ENCODE results near the gene SLC46A2.

The SLC46A2 gene

DNA sequence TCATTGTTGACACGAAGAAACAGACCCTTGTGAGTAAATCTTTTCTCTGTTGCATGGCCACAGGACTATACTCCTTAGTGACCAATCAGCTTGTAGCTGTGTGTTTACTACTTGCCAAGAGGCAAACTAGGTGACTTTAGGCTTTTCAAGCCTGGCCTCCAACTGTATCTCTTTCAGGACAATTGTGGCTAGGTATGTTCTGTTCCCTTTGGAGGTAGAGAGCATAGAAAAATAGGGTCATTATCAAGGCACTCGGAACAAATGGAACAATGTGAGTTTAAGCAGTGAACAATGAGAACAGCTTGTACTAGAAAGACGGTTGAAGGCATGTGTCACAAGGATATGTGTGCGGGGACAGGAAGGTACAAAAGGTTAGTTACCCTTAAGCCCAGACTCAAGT is 48.1 kb downstream of the SLC46A2 start:
- H3K9ac ChIP-seq (ENCODE audit: low read length): no peak overlapping the region
- no peaks in the 10 kb centered on the region for H3K9me3 ChIP-seq (ENCODE audit: control insufficient read depth, low read length)
- DNase-seq (ENCODE audit: low read depth): no peak
- H3K4me1 ChIP-seq (ENCODE audit: control insufficient read depth, insufficient read depth, low read length): peaks cover 3% of the 10 kb centered on the region
- H3K36me3 ChIP-seq (ENCODE audit: control insufficient read depth, insufficient read depth, low read length, severe bottlenecking): peaks cover 15% of the 10 kb centered on the region
- H3K4me3 ChIP-seq (ENCODE audit: low read length): no peak overlapping the region
- H3K27me3 ChIP-seq (replicated peaks; ENCODE audit: control insufficient read depth, insufficient read depth, low read length): no peaks in the 10 kb centered on the region

GRCh38 chr9:112841261-112841660 is 49.4 kb downstream of the SLC46A2 start:
- DNase-seq (ENCODE audit: low read depth): no peak
- H3K4me3 ChIP-seq (ENCODE audit: low read length): no peak overlapping the region
- H3K36me3 ChIP-seq (ENCODE audit: control insufficient read depth, insufficient read depth, low read length, severe bottlenecking): peaks cover 15% of the 10 kb centered on the region
- no peaks in the 10 kb centered on the region for H3K9me3 ChIP-seq (ENCODE audit: control insufficient read depth, low read length)
- no peak overlapping the region for H3K9ac ChIP-seq (ENCODE audit: low read length)
- H3K4me1 ChIP-seq (ENCODE audit: control insufficient read depth, insufficient read depth, low read length): peaks cover 3% of the 10 kb centered on the region
- H3K27me3 ChIP-seq (replicated peaks; ENCODE audit: control insufficient read depth, insufficient read depth, low read length): no peaks in the 10 kb centered on the region

DNA sequence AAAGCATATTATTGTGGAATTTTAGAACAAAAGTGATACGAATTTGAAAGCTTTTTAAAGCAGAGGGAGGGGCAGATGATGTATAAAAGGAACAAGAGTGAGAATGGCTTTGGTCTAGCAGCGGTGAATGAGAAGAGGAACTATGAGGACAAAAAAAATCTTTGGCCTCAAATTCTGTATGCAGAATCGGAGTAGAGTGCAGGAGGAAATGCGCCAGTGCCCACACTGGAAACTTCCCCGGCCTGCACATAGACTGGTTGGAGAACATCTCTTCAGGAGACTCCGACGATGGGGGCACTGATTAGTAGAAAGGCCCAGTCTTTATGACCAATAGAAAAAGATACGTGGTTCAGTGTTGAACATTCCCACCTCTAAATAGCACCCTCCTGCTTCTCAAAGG is 51.3 kb downstream of the SLC46A2 start:
- Histone ChIP-seq H3K36me3 (ENCODE audit: control insufficient read depth, insufficient read depth, low read length, severe bottlenecking) (peaks cover 15% of the 10 kb centered on the region), H3K4me3 (ENCODE audit: low read length) (no peak overlapping the region), H3K27me3 (replicated peaks; ENCODE audit: control insufficient read depth, insufficient read depth, low read length) (no peaks in the 10 kb centered on the region), H3K9me3 (ENCODE audit: control insufficient read depth, low read length) (no peaks in the 10 kb centered on the region), H3K4me1 (ENCODE audit: control insufficient read depth, insufficient read depth, low read length) (no peaks in the 10 kb centered on the region), H3K9ac (ENCODE audit: low read length) (no peak overlapping the region)
- no peak for DNase-seq (ENCODE audit: low read depth)

- Histone ChIP-seq H3K4me3 (ENCODE audit: low read length) (no peak overlapping the region), H3K9ac (ENCODE audit: low read length) (no peak overlapping the region), H3K27me3 (replicated peaks; ENCODE audit: control insufficient read depth, insufficient read depth, low read length) (no peaks in the 10 kb centered on the region), H3K4me1 (ENCODE audit: control insufficient read depth, insufficient read depth, low read length) (no peaks in the 10 kb centered on the region), H3K36me3 (ENCODE audit: control insufficient read depth, insufficient read depth, low read length, severe bottlenecking) (peaks cover 20% of the 10 kb centered on the region), H3K9me3 (ENCODE audit: control insufficient read depth, low read length) (no peaks in the 10 kb centered on the region)
- DNase-seq (ENCODE audit: low read depth): no peak
These were observed 52.3 kb downstream of the SLC46A2 start for GRCh38 chr9:112838342-112838741.

DNA sequence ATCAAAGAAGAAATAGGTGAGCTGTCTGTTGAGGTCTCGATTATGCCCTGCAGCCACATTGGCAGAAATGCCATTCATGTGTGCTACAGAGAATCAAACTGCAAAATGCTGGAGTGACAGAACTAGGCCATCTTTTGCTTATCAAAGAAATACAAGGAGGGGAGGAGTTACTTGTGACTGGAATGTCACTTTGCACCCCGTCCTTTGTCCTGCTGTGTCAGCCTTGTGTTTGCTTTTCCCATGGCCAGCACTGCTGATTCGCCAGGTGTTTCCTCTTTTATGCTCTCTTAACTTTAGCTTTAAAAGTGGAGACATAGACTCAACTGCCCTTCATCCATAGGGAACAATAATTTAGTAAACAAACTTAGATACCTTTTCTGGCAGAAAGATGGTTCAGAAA is 54.3 kb downstream of the SLC46A2 start:
- Histone ChIP-seq H3K36me3 (ENCODE audit: control insufficient read depth, insufficient read depth, low read length, severe bottlenecking) (peaks cover 20% of the 10 kb centered on the region), H3K27me3 (replicated peaks; ENCODE audit: control insufficient read depth, insufficient read depth, low read length) (no peaks in the 10 kb centered on the region), H3K9ac (ENCODE audit: low read length) (no peak overlapping the region), H3K4me3 (ENCODE audit: low read length) (no peak overlapping the region), H3K4me1 (ENCODE audit: control insufficient read depth, insufficient read depth, low read length) (peaks cover 2% of the 10 kb centered on the region), H3K9me3 (ENCODE audit: control insufficient read depth, low read length) (no peaks in the 10 kb centered on the region)
- DNase-seq (ENCODE audit: low read depth): no peak

DNA sequence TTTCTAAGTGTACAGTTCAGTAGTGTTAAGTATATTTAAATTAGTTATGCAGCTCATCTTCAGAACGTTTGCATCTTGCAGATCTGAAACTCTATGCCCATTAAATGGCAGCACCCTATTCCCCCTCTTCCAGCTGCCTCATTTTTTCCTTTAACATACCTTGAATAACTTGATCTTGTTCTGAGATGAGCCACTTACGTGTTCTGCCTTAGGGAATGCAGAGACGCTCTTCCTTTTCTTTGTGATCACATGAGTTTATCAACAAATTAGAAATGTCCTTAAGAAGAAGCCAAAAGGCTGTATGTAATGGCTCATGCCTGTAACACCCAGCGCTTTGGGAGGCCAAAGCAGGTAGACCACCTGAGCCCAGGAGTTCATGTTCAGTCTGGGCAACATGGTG is 57.6 kb downstream of the SLC46A2 start:
- Histone ChIP-seq H3K9me3 (ENCODE audit: control insufficient read depth, low read length) (no peaks in the 10 kb centered on the region), H3K4me1 (ENCODE audit: control insufficient read depth, insufficient read depth, low read length) (peaks cover 4% of the 10 kb centered on the region), H3K27me3 (replicated peaks; ENCODE audit: control insufficient read depth, insufficient read depth, low read length) (no peaks in the 10 kb centered on the region), H3K4me3 (ENCODE audit: low read length) (no peak overlapping the region), H3K9ac (ENCODE audit: low read length) (no peak overlapping the region), H3K36me3 (ENCODE audit: control insufficient read depth, insufficient read depth, low read length, severe bottlenecking) (peaks cover 5% of the 10 kb centered on the region)
- DNase-seq (ENCODE audit: low read depth): no peak

- H3K9ac ChIP-seq (ENCODE audit: low read length): no peak overlapping the region
- H3K4me3 ChIP-seq (ENCODE audit: low read length): no peak overlapping the region
- H3K27me3 ChIP-seq (replicated peaks; ENCODE audit: control insufficient read depth, insufficient read depth, low read length): no peaks in the 10 kb centered on the region
- peaks cover 4% of the 10 kb centered on the region for H3K4me1 ChIP-seq (ENCODE audit: control insufficient read depth, insufficient read depth, low read length)
- no peaks in the 10 kb centered on the region for H3K9me3 ChIP-seq (ENCODE audit: control insufficient read depth, low read length)
- peaks cover 5% of the 10 kb centered on the region for H3K36me3 ChIP-seq (ENCODE audit: control insufficient read depth, insufficient read depth, low read length, severe bottlenecking)
- DNase-seq (ENCODE audit: low read depth): no peak
These were observed 58.7 kb downstream of the SLC46A2 start for GRCh38 chr9:112831969-112832368.

DNA sequence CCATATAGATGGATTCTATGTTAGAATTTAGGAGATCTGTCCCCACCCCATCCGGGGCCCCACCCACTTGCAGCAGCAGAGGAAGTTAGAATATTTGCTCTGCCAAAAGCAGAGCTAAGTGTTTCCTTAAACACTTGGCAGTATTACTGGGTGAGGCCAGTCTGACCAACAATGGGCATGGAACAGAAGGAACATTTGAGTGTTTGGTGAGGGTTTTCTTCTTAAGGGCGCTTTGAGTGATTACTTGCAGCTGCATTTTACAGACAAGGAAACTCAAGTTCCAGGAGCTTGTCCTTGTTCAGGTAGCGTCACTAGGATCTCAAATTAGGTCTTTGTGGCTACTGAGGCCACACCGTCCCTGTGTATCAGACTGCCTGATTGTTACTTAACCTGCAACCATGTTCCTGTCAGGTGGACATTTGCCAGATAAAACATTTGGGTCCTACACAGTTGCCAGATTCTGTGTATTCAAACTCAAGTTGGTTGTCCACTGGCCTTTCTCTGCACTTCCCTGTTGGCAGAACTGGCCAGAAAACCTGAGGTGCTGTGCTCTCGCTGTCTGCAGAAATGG is 59.3 kb downstream of the SLC46A2 start:
- peak; percentile 35 for DNase-seq (ENCODE audit: low read depth)
- H3K4me1 ChIP-seq (ENCODE audit: control insufficient read depth, insufficient read depth, low read length): peaks cover 4% of the 10 kb centered on the region

More for the DNA sequence above, 59.3 kb downstream of the SLC46A2 start:
- Histone ChIP-seq H3K36me3 (ENCODE audit: control insufficient read depth, insufficient read depth, low read length, severe bottlenecking) (peaks cover 5% of the 10 kb centered on the region), H3K9ac (ENCODE audit: low read length) (no peak overlapping the region), H3K27me3 (replicated peaks; ENCODE audit: control insufficient read depth, insufficient read depth, low read length) (no peaks in the 10 kb centered on the region), H3K9me3 (ENCODE audit: control insufficient read depth, low read length) (no peaks in the 10 kb centered on the region), H3K4me3 (ENCODE audit: low read length) (no peak overlapping the region)

Data from adipocyte (in vitro differentiated cells).